Mesendoderm (in vitro differentiated cells): ENCODE data around the gene MED27.

Source experiments
- DNase-seq: peaks from one replicate; pipeline ENCODE4 v3.0.0; 2013
- H2AK5ac ChIP-seq: 2 replicates; pipeline ENCODE4 v1.6.1; 2013; ENCODE audit warnings: low read length, inconsistent platforms
- H2BK120ac ChIP-seq: 2 replicates; pipeline ENCODE4 v1.6.1; 2013; ENCODE audit warnings: low read depth, mild to moderate bottlenecking, low read length, moderate library complexity, mixed read lengths
- H2BK15ac ChIP-seq: replicated peaks from 2 replicates; pipeline ENCODE4 v1.6.1; 2013; ENCODE audit warnings: low read depth, mild to moderate bottlenecking, moderate library complexity
- H2BK5ac ChIP-seq: 2 replicates; pipeline ENCODE4 v1.6.1; 2013; ENCODE audit warnings: low read length, inconsistent platforms
- H3K18ac ChIP-seq: 2 replicates; pipeline ENCODE4 v1.6.1; 2013; ENCODE audit warnings: mild to moderate bottlenecking, low read length, mixed read lengths
- H3K23ac ChIP-seq: one replicate; pipeline ENCODE4 v1.6.1; 2013; ENCODE audit warnings: low read length
- H3K27ac ChIP-seq: 2 replicates; pipeline ENCODE4 v1.5.1; 2013; ENCODE audit warnings: low read depth, mild to moderate bottlenecking, inconsistent platforms, low read length, moderate library complexity
- H3K27me3 ChIP-seq: 2 replicates; pipeline ENCODE4 v1.6.1; 2013; ENCODE audit warnings: low read length, control low read depth, mild to moderate bottlenecking, inconsistent platforms; ENCODE audit not compliant: insufficient read depth, poor library complexity
- H3K36me3 ChIP-seq: 2 replicates; pipeline ENCODE4 v1.6.1; 2013; ENCODE audit warnings: low read length, inconsistent platforms; ENCODE audit not compliant: control insufficient read depth, insufficient read depth
- H3K4ac ChIP-seq: one replicate; pipeline ENCODE4 v1.6.1; 2013; ENCODE audit warnings: low read depth, mild to moderate bottlenecking, low read length, moderate library complexity
- H3K4me1 ChIP-seq: 2 replicates; pipeline ENCODE4 v1.6.1; 2013; ENCODE audit warnings: low read depth, low read length, inconsistent platforms; ENCODE audit not compliant: control insufficient read depth
- H3K4me2 ChIP-seq: 2 replicates; pipeline ENCODE4 v1.6.1; 2013; ENCODE audit warnings: low read length
- H3K4me3 ChIP-seq: 2 replicates; pipeline ENCODE4 v1.5.1; 2013; ENCODE audit warnings: mild to moderate bottlenecking, low read length
- H3K56ac ChIP-seq: one replicate; pipeline ENCODE4 v1.6.1; 2013; ENCODE audit warnings: low read length
- H3K79me1 ChIP-seq: 2 replicates; pipeline ENCODE4 v1.6.1; 2013; ENCODE audit warnings: low read length, inconsistent platforms
- H3K79me2 ChIP-seq: 2 replicates; pipeline ENCODE4 v1.6.1; 2013; ENCODE audit warnings: mild to moderate bottlenecking, low read length; ENCODE audit not compliant: control insufficient read depth, insufficient read depth
- H3K9ac ChIP-seq: 2 replicates; pipeline ENCODE4 v1.6.1; 2013; ENCODE audit warnings: low read length, inconsistent platforms
- H4K5ac ChIP-seq: one replicate; pipeline ENCODE4 v1.6.1; 2013; ENCODE audit warnings: low read length
- H4K8ac ChIP-seq: one replicate; pipeline ENCODE4 v1.6.1; 2013; ENCODE audit warnings: low read depth, mild to moderate bottlenecking, control low read depth, low read length, moderate library complexity
- WGBS: extraction: QIAGEN DNeasy Blood & Tissue Kit; methylation state at CpG from one replicate; pipeline ENCODE4 v1.1.7; 2013; ENCODE audit warnings: low lambda C conversion rate, missing lambda C conversion rate; ENCODE audit not compliant: insufficient coverage; ENCODE audit errors: extremely low coverage; 5-methylcytosine and 5-hydroxymethylcytosine counted together

The MED27 gene

GRCh38 chr9:131987232-131987631 is 92.4 kb downstream of the MED27 start:
- H2BK5ac ChIP-seq: no peak overlapping the region
- no peaks in the 10 kb centered on the region for H3K36me3 ChIP-seq
- no peaks in the 10 kb centered on the region for H3K79me2 ChIP-seq
- no peaks in the 10 kb centered on the region for H3K27me3 ChIP-seq
- no peak overlapping the region for H4K8ac ChIP-seq
- no peak overlapping the region for H3K27ac ChIP-seq
- H3K4me1 ChIP-seq: peaks cover 2% of the 10 kb centered on the region
- no peak overlapping the region for H2AK5ac ChIP-seq
- H3K4me3 ChIP-seq: no peak overlapping the region
- H3K56ac ChIP-seq: no peak overlapping the region
- no peak overlapping the region for H2BK120ac ChIP-seq
- peaks cover 4% of the 10 kb centered on the region for H3K79me1 ChIP-seq
- H3K9ac ChIP-seq: no peak overlapping the region
- H4K5ac ChIP-seq: no peak overlapping the region
- no CpG with 5 or more reads among the region's 5 CpGs for WGBS
- H3K23ac ChIP-seq: no peak overlapping the region
- no peak overlapping the region for H2BK15ac ChIP-seq
- DNase-seq: peak; percentile 40
- H3K4me2 ChIP-seq: no peak overlapping the region
- no peak overlapping the region for H3K18ac ChIP-seq
- no peak overlapping the region for H3K4ac ChIP-seq

- H3K9ac ChIP-seq: no peak overlapping the region
- H4K8ac ChIP-seq: no peak overlapping the region
- H2BK15ac ChIP-seq: no peak overlapping the region
- no peaks in the 10 kb centered on the region for H3K36me3 ChIP-seq
- no peaks in the 10 kb centered on the region for H3K79me2 ChIP-seq
- no peak overlapping the region for H2AK5ac ChIP-seq
- H3K56ac ChIP-seq: no peak overlapping the region
- H3K27ac ChIP-seq: no peak overlapping the region
- no peak overlapping the region for H3K4me2 ChIP-seq
- H3K4me1 ChIP-seq: peaks cover 2% of the 10 kb centered on the region
- DNase-seq: no peak
- no peak overlapping the region for H2BK120ac ChIP-seq
- no peak overlapping the region for H3K4ac ChIP-seq
- no peak overlapping the region for H2BK5ac ChIP-seq
- no peak overlapping the region for H3K23ac ChIP-seq
- peaks cover 4% of the 10 kb centered on the region for H3K79me1 ChIP-seq
- no peak overlapping the region for H3K18ac ChIP-seq
- WGBS: no CpG with 5 or more reads among the region's 4 CpGs
- H3K4me3 ChIP-seq: no peak overlapping the region
- H4K5ac ChIP-seq: no peak overlapping the region
- no peaks in the 10 kb centered on the region for H3K27me3 ChIP-seq
Observed at GRCh38 chr9:131986576-131986975, 93.1 kb downstream of the MED27 start.

- Histone ChIP-seq H2AK5ac (no peak overlapping the region), H3K4me2 (no peak overlapping the region), H2BK120ac (no peak overlapping the region), H3K9ac (no peak overlapping the region), H4K8ac (no peak overlapping the region), H3K27ac (no peak overlapping the region), H3K56ac (no peak overlapping the region), H3K79me1 (peaks cover 4% of the 10 kb centered on the region), H3K79me2 (no peaks in the 10 kb centered on the region), H3K4ac (no peak overlapping the region), H3K27me3 (no peaks in the 10 kb centered on the region), H3K4me3 (no peak overlapping the region), H3K36me3 (no peaks in the 10 kb centered on the region), H3K18ac (no peak overlapping the region), H4K5ac (no peak overlapping the region), H2BK15ac (no peak overlapping the region), H3K23ac (no peak overlapping the region), H2BK5ac (no peak overlapping the region), H3K4me1 (peaks cover 2% of the 10 kb centered on the region)
- DNase-seq: no peak
- no CpG with 5 or more reads among the region's 3 CpGs for WGBS
Observed at GRCh38 chr9:131986089-131986488, 93.6 kb downstream of the MED27 start.

GRCh38 chr9:131984564-131984963 is 95.1 kb downstream of the MED27 start:
- H2BK120ac ChIP-seq: no peak overlapping the region
- H3K27me3 ChIP-seq: no peaks in the 10 kb centered on the region
- H3K79me1 ChIP-seq: peaks cover 2% of the 10 kb centered on the region
- H3K56ac ChIP-seq: no peak overlapping the region
- no peak overlapping the region for H3K23ac ChIP-seq
- H3K4ac ChIP-seq: no peak overlapping the region
- no peak overlapping the region for H2AK5ac ChIP-seq
- no peak for DNase-seq
- no peaks in the 10 kb centered on the region for H3K79me2 ChIP-seq
- H3K4me3 ChIP-seq: no peak overlapping the region
- no CpG with 5 or more reads among the region's 1 CpG for WGBS
- H3K9ac ChIP-seq: no peak overlapping the region
- H2BK15ac ChIP-seq: no peak overlapping the region
- no peak overlapping the region for H3K27ac ChIP-seq
- no peak overlapping the region for H3K4me2 ChIP-seq
- H3K4me1 ChIP-seq: peaks cover 2% of the 10 kb centered on the region
- H2BK5ac ChIP-seq: no peak overlapping the region
- H3K36me3 ChIP-seq: no peaks in the 10 kb centered on the region
- no peak overlapping the region for H4K8ac ChIP-seq
- no peak overlapping the region for H4K5ac ChIP-seq
- H3K18ac ChIP-seq: no peak overlapping the region

GRCh38 chr9:131982671-131983239 is 96.9 kb downstream of the MED27 start:
- no peaks in the 10 kb centered on the region for H3K36me3 ChIP-seq
- no peak overlapping the region for H3K4me2 ChIP-seq
- H3K56ac ChIP-seq: no peak overlapping the region
- no peak overlapping the region for H2BK15ac ChIP-seq
- no CpG with 5 or more reads among the region's 5 CpGs for WGBS
- no peak overlapping the region for H3K27ac ChIP-seq
- no peak overlapping the region for H2AK5ac ChIP-seq
- no peak overlapping the region for H2BK120ac ChIP-seq
- no peaks in the 10 kb centered on the region for H3K79me2 ChIP-seq
- DNase-seq: no peak
- no peak overlapping the region for H3K4me3 ChIP-seq
- no peak overlapping the region for H3K9ac ChIP-seq
- peaks cover 2% of the 10 kb centered on the region for H3K4me1 ChIP-seq
- no peaks in the 10 kb centered on the region for H3K27me3 ChIP-seq
- H3K18ac ChIP-seq: no peak overlapping the region
- H3K4ac ChIP-seq: no peak overlapping the region
- peaks cover 2% of the 10 kb centered on the region for H3K79me1 ChIP-seq
- H2BK5ac ChIP-seq: no peak overlapping the region
- H4K8ac ChIP-seq: no peak overlapping the region
- no peak overlapping the region for H3K23ac ChIP-seq
- no peak overlapping the region for H4K5ac ChIP-seq

DNA sequence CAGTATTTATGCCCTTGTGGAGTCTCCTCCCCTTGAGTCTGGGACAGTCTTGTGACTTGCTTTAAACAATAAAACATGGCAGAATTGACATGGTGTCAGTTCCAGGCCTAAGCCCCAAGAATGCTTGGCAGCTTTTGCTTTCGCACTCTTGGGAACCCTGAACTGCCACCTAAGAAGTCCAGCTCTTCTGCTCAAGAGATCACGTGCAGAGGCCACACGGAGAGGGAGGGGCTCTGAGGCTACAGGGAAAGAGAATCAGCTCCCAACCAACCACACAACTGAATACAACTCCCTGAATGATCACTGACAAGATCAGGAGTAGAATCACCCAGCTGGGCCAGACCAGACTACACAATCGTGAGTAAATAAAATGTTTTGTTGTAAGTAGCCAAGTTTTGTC is 97.6 kb downstream of the MED27 start:
- Histone ChIP-seq H3K27me3 (no peaks in the 10 kb centered on the region), H3K18ac (no peak overlapping the region), H3K79me2 (no peaks in the 10 kb centered on the region), H3K4me1 (no peaks in the 10 kb centered on the region), H3K23ac (no peak overlapping the region), H3K4me3 (no peak overlapping the region), H3K56ac (no peak overlapping the region), H2BK15ac (no peak overlapping the region), H4K5ac (no peak overlapping the region), H3K36me3 (no peaks in the 10 kb centered on the region), H2BK5ac (no peak overlapping the region), H3K79me1 (peaks cover 2% of the 10 kb centered on the region), H3K4ac (no peak overlapping the region), H2AK5ac (no peak overlapping the region), H2BK120ac (no peak overlapping the region), H3K4me2 (no peak overlapping the region), H3K27ac (no peak overlapping the region), H4K8ac (no peak overlapping the region), H3K9ac (no peak overlapping the region)
- no CpG with 5 or more reads among the region's 4 CpGs for WGBS
- no peak for DNase-seq
